Activated CD8-positive, alpha-beta memory T cell treated with anti-CD3 and anti-CD28 coated beads for 4 hours (primary cell): ENCODE measurements around the gene COL4A5.

Experiments used
- DNase-seq, 2 donors: peaks; one replicate each; pipeline ENCODE4 v3.0.0-alpha.2; 2020; ENCODE audit warnings: low read depth in 2 of 2

Gene COL4A5

DNA sequence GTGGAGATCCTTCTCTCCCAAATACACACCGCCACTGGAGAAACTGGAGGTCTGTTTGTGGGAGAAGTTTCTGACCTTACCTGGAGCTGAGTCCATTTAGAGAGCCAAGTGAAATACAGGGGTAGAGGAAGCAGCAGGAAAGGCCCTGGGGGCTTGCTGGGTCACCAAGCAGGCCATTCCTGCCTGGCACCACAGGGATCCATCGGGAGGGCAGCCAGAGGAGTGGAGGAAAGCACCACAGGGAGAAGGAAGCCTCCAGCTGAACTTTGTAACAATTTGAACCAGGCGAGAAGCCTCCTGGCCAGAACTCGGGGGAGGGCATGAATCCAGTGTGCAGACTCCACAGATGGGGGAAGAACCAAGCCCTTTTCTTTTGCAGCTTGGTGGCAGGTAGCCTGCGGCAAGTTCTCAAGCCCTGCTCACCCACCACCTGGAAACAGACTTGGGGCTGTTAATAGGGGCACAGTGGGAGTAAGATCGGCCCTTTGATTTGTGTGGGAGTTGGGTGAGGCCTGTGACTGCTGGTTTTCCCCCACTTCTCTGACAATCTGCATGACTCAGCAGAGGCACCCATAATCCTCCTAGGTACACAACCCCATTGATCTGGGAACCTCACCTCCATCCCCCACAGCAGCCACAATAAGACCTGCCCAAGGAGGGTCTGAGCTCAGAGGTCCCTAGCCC lies 202.1 kb downstream of the COL4A5 start:
- DNase-seq, result no peak

DNA sequence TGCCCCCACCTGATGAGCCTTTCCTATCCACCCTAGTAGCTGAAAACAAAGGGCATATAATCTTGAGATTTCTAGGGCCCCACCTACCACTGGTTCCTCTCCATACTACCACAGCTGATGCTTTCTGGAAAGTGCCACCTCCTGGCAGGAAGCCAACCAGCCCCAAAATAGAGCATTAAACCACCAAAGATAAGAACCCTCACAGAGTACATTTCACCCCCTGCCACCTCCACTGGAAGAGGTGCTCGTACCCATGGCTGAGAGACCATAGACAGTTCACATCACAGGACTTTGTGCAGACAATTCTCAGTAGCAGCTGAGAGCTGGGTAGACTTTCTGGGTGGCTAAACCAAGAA lies 202.6 kb downstream of the COL4A5 start:
- DNase-seq, result no peak

DNA sequence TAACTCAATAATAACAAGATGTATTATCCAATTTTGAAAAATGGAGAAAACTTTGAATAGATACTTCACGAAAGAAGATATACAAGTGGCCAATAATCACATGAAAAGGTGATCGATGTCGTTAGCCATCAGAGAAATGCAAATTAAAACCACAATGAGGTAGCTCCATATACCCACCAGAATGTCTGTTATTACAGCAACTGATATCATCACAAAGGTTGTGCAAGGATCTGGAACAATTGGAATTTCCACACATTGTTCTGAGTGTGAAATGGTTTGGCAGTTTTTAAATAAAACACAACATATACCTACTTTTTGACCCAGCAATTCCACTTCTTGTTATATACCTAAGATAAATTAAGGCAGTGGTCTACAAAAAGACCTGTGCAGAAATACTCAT lies 225.1 kb downstream of the COL4A5 start:
- no peak for DNase-seq

DNA sequence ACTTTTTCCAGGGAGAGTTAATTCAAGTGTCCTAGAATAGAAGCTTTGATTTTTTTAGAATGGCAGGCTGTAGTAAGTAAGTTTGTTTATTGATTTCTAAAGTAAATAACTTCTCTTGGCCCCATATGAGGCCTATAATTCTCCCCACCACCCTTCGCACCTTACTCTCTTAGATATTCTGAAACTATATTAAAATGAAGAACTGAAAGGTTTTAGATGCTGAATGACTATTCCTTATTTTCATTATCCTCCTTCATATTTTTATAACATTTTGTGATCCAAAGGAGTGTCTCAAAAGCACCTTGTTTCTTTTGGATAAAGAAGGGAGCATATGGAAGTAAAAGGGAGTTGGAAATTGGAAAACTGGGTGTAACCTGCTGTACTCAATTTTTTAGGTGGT lies 226.5 kb downstream of the COL4A5 start:
- no peak for DNase-seq

DNA sequence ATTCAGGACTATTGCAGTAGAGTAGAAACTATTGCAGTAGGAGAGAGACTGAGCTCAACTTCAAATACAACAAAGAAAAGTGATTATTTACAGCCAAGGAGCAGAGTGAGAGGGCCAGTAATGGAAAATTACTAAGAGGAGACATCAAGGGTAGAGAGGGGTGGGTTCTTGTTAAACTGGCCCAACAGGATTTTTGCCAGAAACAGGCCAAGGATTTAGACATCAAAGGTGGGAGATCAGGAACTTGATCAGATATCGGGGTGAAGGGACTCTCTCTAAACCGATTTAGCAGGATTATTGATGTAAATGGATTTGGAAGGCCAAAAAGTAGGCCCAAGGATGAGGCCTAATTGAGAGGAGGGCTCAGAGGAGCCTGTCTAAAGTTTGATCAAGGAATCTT lies 231.9 kb downstream of the COL4A5 start:
- no peak for DNase-seq

DNA sequence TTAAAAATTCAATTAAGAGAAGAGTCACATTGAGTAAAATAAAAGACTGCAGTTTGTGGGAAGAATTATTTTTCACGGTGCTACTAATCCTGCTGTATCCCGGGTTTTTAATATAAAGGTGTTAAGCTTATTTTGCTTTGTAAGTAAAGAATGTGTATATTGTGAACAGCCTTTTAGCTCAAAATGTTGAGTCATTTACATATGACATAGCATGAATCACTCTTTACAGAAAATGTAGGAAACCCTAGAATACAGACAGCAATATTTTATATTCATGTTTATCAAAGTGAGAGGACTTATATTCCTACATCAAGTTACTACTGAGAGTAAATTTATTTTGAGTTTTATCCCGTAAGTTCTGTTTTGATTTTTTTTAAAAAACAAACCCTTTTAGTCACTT lies 257.1 kb downstream of the COL4A5 start:
- DNase-seq, result no peak

GRCh38 chrX:108699368-108699767 lies 259.7 kb downstream of the COL4A5 start:
- DNase-seq, result no peak

GRCh38 chrX:108701633-108702032 lies 262.0 kb downstream of the COL4A5 start:
- DNase-seq, result no peak

DNA sequence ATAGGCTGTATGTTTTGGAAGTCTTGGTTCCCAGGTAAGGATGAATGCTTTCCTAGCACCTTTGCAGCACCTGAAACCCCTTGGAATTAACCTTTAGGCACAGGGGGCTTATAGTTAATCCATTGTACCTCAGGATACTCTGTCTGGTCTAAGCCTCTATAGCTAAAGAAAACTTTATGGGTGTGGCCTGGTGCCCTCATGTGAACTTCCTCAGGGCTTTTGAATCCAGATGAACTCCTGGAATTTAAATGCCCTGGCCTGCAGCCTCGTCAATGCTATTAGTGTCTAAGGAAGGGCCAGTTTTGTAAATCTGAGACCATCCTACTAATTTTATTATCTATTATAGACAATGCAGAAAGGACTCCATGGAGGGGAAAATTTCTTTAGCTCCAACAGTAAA lies 262.9 kb downstream of the COL4A5 start:
- no peak for DNase-seq

DNA sequence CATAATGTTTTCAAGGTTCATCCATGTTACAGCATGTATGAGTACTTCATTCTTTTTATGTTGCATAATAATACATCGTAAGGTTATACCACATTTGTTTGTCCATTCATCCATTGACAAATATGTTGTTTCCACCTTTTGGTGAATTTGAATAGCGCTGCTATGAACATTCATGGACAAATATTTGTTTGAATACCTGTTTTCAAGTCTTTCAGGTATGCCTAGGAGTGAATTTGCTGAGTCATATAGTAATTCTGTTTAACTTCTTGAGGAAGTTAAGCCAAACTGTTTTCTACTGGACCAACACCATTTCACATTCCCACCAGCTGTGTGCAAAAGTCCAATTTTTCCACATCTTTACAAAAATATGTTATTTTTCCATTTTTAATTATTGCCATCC lies 265.2 kb downstream of the COL4A5 start:
- DNase-seq, result no peak

DNA sequence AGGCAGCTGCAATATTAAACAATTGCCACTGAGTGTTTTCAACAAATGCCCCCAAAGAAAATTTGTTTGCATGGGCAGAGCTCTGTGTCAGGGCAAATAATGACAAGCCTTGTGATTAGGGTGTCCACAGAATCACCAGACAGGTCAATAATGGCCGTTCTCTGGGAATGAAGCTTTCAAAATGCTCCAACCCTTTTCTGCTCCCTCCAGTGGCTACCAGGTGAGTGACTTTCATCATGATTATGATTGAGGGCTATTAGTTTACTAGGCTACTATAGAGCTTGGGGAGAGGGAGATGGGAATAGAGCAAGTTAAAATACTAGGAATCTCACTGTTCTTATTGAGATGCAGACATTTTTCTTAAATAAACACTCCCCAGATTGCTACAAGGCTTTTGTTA lies 273.2 kb downstream of the COL4A5 start:
- DNase-seq, result no peak

GRCh38 chrX:108722561-108722960 lies 282.9 kb downstream of the COL4A5 start:
- DNase-seq, result no peak

GRCh38 chrX:108726748-108727147 lies 287.1 kb downstream of the COL4A5 start:
- no peak for DNase-seq

GRCh38 chrX:108731153-108731552 lies 291.5 kb downstream of the COL4A5 start:
- DNase-seq, result no peak

DNA sequence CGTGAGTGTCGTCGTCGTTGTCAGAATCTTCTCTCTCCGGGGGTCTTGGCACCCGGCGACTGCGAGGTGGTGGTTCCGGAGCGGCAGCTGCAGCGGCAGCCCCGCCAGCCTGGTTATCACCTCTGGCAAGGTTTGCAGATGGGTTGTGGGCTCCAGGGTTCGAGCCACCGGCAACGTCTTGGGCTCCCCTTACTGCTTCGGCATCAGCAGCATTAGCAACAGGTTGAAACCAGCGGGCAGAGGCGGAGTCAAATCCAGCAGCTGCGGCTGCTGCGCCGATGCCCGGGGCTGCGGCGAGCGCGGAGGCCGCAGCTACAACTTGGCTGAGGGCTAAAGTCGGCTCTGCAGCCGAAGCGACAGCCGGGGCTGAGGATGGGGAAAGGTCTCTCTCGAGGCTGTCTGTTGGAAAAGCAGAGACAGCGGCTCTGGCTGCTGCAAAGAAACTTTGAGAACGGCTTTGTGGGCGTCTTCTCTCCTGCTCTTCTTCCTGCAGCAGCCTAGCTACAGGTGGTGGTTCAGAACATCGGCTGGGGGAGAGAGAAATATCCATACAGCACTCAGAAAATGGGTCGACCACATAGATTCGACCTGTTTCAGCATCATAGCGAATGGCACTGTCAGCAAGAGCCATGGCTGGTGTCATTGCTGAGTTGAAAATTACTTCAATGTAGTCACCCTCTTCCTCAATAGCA lies 293.1 kb downstream of the COL4A5 start:
- no peak for DNase-seq

- DNase-seq, result no peak
Observed at GRCh38 chrX:108734426-108734825, 294.8 kb downstream of the COL4A5 start.

DNA sequence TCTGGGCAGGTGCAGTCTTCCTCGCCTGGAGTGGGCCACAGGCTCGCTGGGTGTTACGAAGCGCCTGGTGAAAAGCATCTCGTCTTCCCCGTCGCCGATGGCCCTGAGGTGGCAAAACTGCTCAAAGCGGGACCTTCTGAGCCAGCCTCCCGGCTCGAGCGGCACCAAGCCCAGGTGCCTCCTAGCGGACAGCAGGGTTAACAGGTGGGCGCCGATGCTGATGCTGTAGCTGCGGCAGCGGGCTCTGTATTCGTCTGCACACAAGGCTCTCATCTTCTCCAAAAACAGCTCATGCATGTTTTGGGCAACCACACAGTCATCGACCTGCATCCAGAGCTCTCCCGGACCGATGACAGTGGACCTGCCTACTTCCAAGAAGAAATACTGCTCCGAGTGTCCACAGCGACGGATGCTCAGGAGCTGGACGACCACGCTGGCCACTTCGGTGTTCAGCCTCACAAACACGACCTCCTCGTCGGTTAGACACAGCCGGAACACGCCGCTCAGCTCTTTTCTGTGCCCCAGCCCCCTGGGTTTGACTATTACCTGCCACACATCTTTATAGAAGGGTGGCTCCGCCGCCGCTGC lies 295.5 kb downstream of the COL4A5 start:
- DNase-seq, result no peak

- no peak for DNase-seq
Observed at GRCh38 chrX:108735679-108736508, 296.3 kb downstream of the COL4A5 start.

GRCh38 chrX:108736509-108737479 lies 297.2 kb downstream of the COL4A5 start, which contains the start of gene IRS4:
Gene IRS4 (minus strand): TSS chrX:108736563.
- DNase-seq, result no peak

- no peak for DNase-seq
Observed at GRCh38 chrX:108737754-108738153, 298.1 kb downstream of the COL4A5 start.

- no peak for DNase-seq
Observed at GRCh38 chrX:108740299-108740774, 300.7 kb downstream of the COL4A5 start.
